GM12891 (cell line): ENCODE results near the gene MRPL37.
"Not testable (repeated sequence)": the region's sequence is repeated elsewhere in the genome, so short reads cannot be mapped to it uniquely, and the experiment has no call there.

ENCODE experiments used
- PAX5 ChIP-seq: IDR thresholded peaks from 2 replicates; pipeline ENCODE4 v1.6.1; 2011; ENCODE audit warnings: low read length, moderate library complexity, mild to moderate bottlenecking; ENCODE audit not compliant: insufficient read depth, severe bottlenecking
- POLR2A ChIP-seq: IDR thresholded peaks from 2 replicates; pipeline ENCODE4 v1.6.1; 2011; ENCODE audit warnings: low read depth, low read length, control low read depth
- POLR2AphosphoS5 ChIP-seq: IDR thresholded peaks from 2 replicates; pipeline ENCODE4 v1.6.1; 2011; ENCODE audit warnings: low read depth, low read length, control low read depth
- POU2F2 ChIP-seq: IDR thresholded peaks from 2 replicates; pipeline ENCODE4 v1.6.1; 2011; ENCODE audit warnings: low read depth, mild to moderate bottlenecking, control low read depth, low read length, moderate library complexity
- SPI1 ChIP-seq: IDR thresholded peaks from 2 replicates; pipeline ENCODE4 v1.6.1; 2011; ENCODE audit warnings: low read depth, low read length, control low read depth
- TAF1 ChIP-seq: IDR thresholded peaks from 2 replicates; pipeline ENCODE4 v1.6.1; 2011; ENCODE audit warnings: low read depth, low read length, control low read depth

GRCh38 chr1:54166357-54166756, 33.6 kb upstream of the MRPL37 start:
- not testable (repeated sequence) for TF ChIP-seq POLR2A, POLR2AphosphoS5, TAF1, PAX5, SPI1, POU2F2
